Prostate gland (tissue), 2 donors: ENCODE results near the gene FBXL4.

Experiments used
- CTCF ChIP-seq, 4 experiments: fragments of 200-600 bp in 2 of 4; fragments of 450-650 bp in 2 of 4; sonication (generic) in 2 of 4; IDR thresholded peaks; 1 replicate in 3 of 4; 2 replicates in 1 of 4; pipeline ENCODE4 v1.5.1; 2016 to 2019; ENCODE audit warnings: antibody characterized with exemption in 4 of 4, mild to moderate bottlenecking in 2 of 4, moderate library complexity in 2 of 4
- POLR2A ChIP-seq: fragments of 450-650 bp; IDR thresholded peaks from one replicate; pipeline ENCODE4 v1.6.1; 2016; ENCODE audit warnings: antibody characterized with exemption, mild to moderate bottlenecking
- POLR2AphosphoS5 ChIP-seq: sonication (generic); formaldehyde crosslinking; IDR thresholded peaks from one replicate; pipeline ENCODE4 v1.6.1; 2017; ENCODE audit warnings: antibody characterized with exemption

DNA sequence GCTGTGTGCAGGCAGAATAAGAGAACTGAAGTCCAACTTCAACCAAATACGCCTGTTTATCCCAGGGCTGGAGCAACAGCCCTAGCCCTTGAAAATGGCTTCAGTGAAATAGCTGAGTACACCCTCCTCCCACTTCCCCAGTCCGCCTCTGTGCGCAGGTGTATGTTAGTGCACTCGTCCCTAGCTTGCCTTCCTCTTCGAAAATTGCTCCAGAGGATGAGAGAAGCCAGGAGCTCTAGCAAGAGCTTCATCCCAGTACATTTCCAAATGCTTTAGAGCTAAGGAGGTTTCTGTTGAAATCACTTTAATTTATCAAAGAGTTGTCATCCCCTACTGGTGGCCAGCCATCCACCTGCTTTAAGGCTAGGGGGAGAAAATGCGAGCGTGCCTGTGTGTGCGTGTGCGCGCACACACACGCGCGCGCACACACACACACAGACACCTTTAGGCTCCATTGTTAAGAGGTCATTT lies 118.8 kb downstream of the FBXL4 start:
- no peak for TF ChIP-seq CTCF (IDR thresholded peaks at IDR 0.05)
- TF ChIP-seq POLR2A, result no peak
- no peak for TF ChIP-seq POLR2AphosphoS5
